ENCODE measurements around the gene KRT3. TPM values are rescaled to one million over a fixed set of nuclear protein-coding genes. Genes with fewer than 3 reads are reported as not detected.

Gene KRT3
- total RNA-seq, 1 experiment from 2014 or later = not detected

DNA sequence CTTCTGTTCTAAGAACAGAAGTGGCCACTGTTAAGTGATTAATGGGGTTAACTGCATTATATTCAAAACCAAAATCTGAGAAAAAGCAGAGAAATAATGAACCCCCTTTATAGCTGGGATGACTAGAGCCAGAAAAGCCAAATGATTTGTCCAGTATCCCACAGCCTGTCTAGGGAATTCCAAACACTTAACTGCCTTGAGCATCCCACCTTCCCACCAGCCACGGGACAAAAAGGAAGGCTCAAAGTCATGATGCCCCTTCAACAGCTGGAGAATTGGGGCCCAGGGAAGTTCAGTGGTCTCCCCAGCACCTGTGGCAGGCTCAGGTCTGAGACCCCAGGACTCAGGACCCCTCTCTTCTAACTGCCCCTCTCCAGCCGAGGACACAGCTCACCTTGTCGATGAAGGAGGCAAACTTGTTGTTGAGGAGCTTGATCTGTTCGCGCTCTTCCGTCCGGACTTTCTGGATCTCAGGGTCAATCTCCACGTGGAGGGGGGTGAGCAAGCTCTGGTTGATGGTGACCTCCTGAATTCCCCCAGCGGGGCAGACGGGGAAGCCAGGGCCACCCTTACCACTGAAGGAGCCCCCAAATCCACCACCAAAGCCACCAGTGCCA is 17.4 kb upstream of the KRT3 start:
- H3K9ac ChIP-seq (ENCODE audit: low read length) = no peak overlapping the region
- H3K4me2 ChIP-seq (ENCODE audit: low read length) = no peak overlapping the region
- H3K9me2 ChIP-seq (ENCODE audit: insufficient read depth) = no peaks in the 10 kb centered on the region
- CTCF ChIA-PET = no interaction called here
- peaks cover 10% of the 10 kb centered on the region; the same call in 1 of the 2 replicates for H3K27me3 ChIP-seq (ENCODE audit: insufficient read depth, low read length)
- H2AFZ ChIP-seq (ENCODE audit: low read depth, low read length, poor library complexity, severe bottlenecking) = no peak overlapping the region
- POLR2A ChIA-PET = no interaction called here
- no peak for TF ChIP-seq CBX3 (IDR thresholded peaks at IDR 0.05; ENCODE audit: low read depth)
- TF ChIP-seq, protein P1, sequence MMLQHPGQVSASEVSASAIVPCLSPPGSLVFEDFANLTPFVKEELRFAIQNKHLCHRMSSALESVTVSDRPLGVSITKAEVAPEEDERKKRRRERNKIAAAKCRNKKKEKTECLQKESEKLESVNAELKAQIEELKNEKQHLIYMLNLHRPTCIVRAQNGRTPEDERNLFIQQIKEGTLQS (IDR thresholded peaks at IDR 0.05) = no peak
- no peak for TF ChIP-seq SIN3A (IDR thresholded peaks at IDR 0.05; ENCODE audit: low read depth)
- TF ChIP-seq, protein P2, sequence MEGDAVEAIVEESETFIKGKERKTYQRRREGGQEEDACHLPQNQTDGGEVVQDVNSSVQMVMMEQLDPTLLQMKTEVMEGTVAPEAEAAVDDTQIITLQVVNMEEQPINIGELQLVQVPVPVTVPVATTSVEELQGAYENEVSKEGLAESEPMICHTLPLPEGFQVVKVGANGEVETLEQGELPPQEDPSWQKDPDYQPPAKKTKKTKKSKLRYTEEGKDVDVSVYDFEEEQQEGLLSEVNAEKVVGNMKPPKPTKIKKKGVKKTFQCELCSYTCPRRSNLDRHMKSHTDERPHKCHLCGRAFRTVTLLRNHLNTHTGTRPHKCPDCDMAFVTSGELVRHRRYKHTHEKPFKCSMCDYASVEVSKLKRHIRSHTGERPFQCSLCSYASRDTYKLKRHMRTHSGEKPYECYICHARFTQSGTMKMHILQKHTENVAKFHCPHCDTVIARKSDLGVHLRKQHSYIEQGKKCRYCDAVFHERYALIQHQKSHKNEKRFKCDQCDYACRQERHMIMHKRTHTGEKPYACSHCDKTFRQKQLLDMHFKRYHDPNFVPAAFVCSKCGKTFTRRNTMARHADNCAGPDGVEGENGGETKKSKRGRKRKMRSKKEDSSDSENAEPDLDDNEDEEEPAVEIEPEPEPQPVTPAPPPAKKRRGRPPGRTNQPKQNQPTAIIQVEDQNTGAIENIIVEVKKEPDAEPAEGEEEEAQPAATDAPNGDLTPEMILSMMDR (IDR thresholded peaks at IDR 0.05 in 2 of 3, conservative IDR thresholded peaks at IDR 0.05 in 1 of 3; ENCODE audit: borderline replicate concordance in 1 of 3, insufficient read depth in 1 of 3, low read depth in 2 of 3, low read length in 2 of 3) = no peak
- RAD21 ChIA-PET (ENCODE audit: low non-redundant PET in 1 of 2, low total read pairs in 2 of 2, uncharacterized antibody in 2 of 2, unreplicated experiment in 2 of 2) = no interaction called here
- no peak overlapping the region for H3K27ac ChIP-seq (ENCODE audit: low read depth, low read length)
- no peaks in the 10 kb centered on the region for H3K9me3 ChIP-seq (ENCODE audit: control insufficient read depth in 1 of 2, insufficient read depth in 1 of 2, low read depth in 1 of 2, low read length in 2 of 2)
- H4K20me1 ChIP-seq (ENCODE audit: insufficient read depth) = no peaks in the 10 kb centered on the region
- DNase-seq (ENCODE audit: low read depth, low spot score) = no peak
- no peaks in the 10 kb centered on the region for H3K36me3 ChIP-seq (ENCODE audit: control insufficient read depth in 1 of 2, insufficient read depth in 2 of 2, low read length in 2 of 2)
- no peaks in the 10 kb centered on the region for H3K79me2 ChIP-seq (ENCODE audit: insufficient read depth, low read length)
- intact Hi-C loops (cut with micrococcal nuclease) = no loop called here
- no peak overlapping the region for H3K4me3 ChIP-seq (replicated peaks in 1 of 2; ENCODE audit: low read depth in 1 of 2, low read length in 2 of 2)
- no peaks in the 10 kb centered on the region for H3K4me1 ChIP-seq (ENCODE audit: control insufficient read depth in 1 of 2, insufficient read depth in 2 of 2, low read length in 2 of 2)
- ATAC-seq = no peak
- no TSS peak for BruUV-seq (replicated peaks)

GRCh38 chr12:52812749-52813148 is 16.8 kb upstream of the KRT3 start:
- ATAC-seq = no peak
- Histone ChIP-seq H3K4me1 (ENCODE audit: control insufficient read depth in 1 of 2, insufficient read depth in 2 of 2, low read length in 2 of 2) (no peaks in the 10 kb centered on the region), H3K4me2 (ENCODE audit: low read length) (no peak overlapping the region), H3K4me3 (replicated peaks in 1 of 2; ENCODE audit: low read depth in 1 of 2, low read length in 2 of 2) (no peak overlapping the region), H3K9me3 (ENCODE audit: control insufficient read depth in 1 of 2, insufficient read depth in 1 of 2, low read depth in 1 of 2, low read length in 2 of 2) (no peaks in the 10 kb centered on the region), H3K27me3 (ENCODE audit: insufficient read depth, low read length) (peaks cover 10% of the 10 kb centered on the region; the same call in 1 of the 2 replicates), H3K9me2 (ENCODE audit: insufficient read depth) (no peaks in the 10 kb centered on the region), H3K27ac (ENCODE audit: low read depth, low read length) (no peak overlapping the region), H4K20me1 (ENCODE audit: insufficient read depth) (no peaks in the 10 kb centered on the region), H3K9ac (ENCODE audit: low read length) (no peak overlapping the region), H3K79me2 (ENCODE audit: insufficient read depth, low read length) (no peaks in the 10 kb centered on the region), H2AFZ (ENCODE audit: low read depth, low read length, poor library complexity, severe bottlenecking) (no peak overlapping the region), H3K36me3 (ENCODE audit: control insufficient read depth in 1 of 2, insufficient read depth in 2 of 2, low read length in 2 of 2) (no peaks in the 10 kb centered on the region)
- intact Hi-C loops (cut with micrococcal nuclease) = no loop called here
- ChIA-PET CTCF (no interaction called here), POLR2A (no interaction called here), RAD21 (ENCODE audit: low non-redundant PET in 1 of 2, low total read pairs in 2 of 2, uncharacterized antibody in 2 of 2, unreplicated experiment in 2 of 2) (no interaction called here)
- no TSS peak for BruUV-seq (replicated peaks)
- no peak for DNase-seq (ENCODE audit: low read depth, low spot score)
- TF ChIP-seq RAD21 (IDR thresholded peaks at IDR 0.05; ENCODE audit: low read depth) = no peak
- TF ChIP-seq, protein P2 (IDR thresholded peaks at IDR 0.05 in 2 of 3, conservative IDR thresholded peaks at IDR 0.05 in 1 of 3; ENCODE audit: borderline replicate concordance in 1 of 3, insufficient read depth in 1 of 3, low read depth in 2 of 3, low read length in 2 of 3) = no peak
- no peak for TF ChIP-seq SIN3A (IDR thresholded peaks at IDR 0.05; ENCODE audit: low read depth)
- TF ChIP-seq, protein P1 (IDR thresholded peaks at IDR 0.05) = no peak
- TF ChIP-seq JUND (IDR thresholded peaks at IDR 0.05) = no peak
- TF ChIP-seq EGR1 (IDR thresholded peaks at IDR 0.05; ENCODE audit: low read depth) = no peak
- TF ChIP-seq ELF1 (IDR thresholded peaks at IDR 0.05; ENCODE audit: borderline replicate concordance, low read depth) = no peak
- TF ChIP-seq, protein P3, sequence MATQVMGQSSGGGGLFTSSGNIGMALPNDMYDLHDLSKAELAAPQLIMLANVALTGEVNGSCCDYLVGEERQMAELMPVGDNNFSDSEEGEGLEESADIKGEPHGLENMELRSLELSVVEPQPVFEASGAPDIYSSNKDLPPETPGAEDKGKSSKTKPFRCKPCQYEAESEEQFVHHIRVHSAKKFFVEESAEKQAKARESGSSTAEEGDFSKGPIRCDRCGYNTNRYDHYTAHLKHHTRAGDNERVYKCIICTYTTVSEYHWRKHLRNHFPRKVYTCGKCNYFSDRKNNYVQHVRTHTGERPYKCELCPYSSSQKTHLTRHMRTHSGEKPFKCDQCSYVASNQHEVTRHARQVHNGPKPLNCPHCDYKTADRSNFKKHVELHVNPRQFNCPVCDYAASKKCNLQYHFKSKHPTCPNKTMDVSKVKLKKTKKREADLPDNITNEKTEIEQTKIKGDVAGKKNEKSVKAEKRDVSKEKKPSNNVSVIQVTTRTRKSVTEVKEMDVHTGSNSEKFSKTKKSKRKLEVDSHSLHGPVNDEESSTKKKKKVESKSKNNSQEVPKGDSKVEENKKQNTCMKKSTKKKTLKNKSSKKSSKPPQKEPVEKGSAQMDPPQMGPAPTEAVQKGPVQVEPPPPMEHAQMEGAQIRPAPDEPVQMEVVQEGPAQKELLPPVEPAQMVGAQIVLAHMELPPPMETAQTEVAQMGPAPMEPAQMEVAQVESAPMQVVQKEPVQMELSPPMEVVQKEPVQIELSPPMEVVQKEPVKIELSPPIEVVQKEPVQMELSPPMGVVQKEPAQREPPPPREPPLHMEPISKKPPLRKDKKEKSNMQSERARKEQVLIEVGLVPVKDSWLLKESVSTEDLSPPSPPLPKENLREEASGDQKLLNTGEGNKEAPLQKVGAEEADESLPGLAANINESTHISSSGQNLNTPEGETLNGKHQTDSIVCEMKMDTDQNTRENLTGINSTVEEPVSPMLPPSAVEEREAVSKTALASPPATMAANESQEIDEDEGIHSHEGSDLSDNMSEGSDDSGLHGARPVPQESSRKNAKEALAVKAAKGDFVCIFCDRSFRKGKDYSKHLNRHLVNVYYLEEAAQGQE (IDR thresholded peaks at IDR 0.05; ENCODE audit: low read depth) = no peak
- TF ChIP-seq POLR2AphosphoS5 (IDR thresholded peaks at IDR 0.05; ENCODE audit: low read depth, low read length) = no peak
- TF ChIP-seq CBX3 (IDR thresholded peaks at IDR 0.05; ENCODE audit: low read depth) = no peak

Measured in HCT116 (cell line).